NCI-H1092 treated with DMSO at 0.1 percent for 48 hours (cell line): ENCODE measurements around the gene OLFM3.

Experiments used
- DNase-seq: peaks from one replicate; lab custom pipeline; 2025; lab: John Stamatoyannopoulos, UW

The OLFM3 gene

DNA sequence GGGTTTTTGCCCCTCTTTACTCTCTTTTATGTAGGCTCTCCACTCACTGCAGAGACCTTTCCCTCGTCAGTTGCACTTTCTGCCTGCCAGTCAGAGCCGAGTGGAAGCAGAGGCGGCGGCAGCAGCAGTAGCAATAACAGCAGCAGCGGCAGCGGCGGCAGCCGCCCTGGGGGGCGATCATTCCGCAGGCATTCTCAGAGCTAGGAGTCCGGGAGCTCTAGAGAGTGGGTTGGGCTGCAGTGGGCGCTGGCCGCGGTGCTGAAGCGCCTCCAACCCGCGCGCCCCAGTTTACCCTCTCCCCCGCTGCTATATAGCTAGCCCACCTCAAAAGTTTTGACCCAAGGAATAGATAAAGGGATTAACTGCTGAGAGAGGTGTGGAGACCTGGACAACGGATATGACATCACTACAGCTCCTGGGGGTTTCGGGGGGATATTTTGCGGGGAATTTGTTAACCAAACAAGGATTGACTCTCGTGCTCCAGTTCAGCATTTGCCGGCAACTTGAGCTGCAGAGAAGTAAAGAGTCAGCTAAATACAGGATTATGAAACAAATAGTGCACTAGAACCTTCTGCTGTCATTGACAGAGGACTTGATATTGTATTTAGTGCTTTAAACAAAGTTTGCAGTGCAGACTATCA lies at the start of gene OLFM3:
TSS of gene OLFM3 (minus strand) at position 102 of the 641 bp plus-strand sequence.
- DNase-seq = peak; percentile 14

DNA sequence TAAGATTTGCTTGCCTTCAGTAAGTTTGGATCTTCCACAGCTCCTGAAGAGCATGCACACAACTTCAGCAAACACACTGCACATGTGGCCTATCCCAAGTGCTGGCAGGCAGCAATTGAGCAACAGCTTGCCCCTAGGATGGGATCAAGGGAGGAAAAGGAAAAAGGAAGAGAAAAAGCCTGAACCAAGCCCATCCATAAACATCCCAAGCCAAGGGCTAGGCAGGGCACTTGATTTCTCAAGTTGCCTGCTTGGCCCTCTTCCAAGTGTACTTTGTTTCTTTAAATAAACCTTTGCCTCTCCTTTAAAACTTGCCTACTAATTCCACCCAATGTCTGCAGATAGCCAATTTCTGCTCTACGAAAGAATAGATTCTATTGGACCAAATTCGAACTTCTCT lies 49.0 kb upstream of the OLFM3 start:
- DNase-seq = no peak

DNA sequence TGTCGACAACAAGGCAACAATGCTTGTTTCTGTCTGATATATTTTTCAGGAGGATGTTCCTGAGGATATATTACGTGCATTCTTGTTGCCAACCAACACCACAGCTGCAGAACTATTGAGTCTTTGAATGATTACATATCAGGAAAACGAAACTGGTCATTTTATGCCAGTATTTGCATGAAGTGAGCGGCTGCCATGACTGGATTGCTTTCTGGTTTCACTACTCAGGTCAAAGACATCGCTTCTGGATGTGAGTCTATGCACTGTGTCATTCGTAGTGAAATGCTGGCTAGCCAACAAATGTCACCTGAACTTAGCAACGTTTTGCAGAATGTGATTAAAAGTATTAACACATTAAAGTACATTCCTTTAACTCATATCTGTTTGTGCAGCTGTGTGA lies 35.8 kb upstream of the OLFM3 start:
- DNase-seq = no peak

DNA sequence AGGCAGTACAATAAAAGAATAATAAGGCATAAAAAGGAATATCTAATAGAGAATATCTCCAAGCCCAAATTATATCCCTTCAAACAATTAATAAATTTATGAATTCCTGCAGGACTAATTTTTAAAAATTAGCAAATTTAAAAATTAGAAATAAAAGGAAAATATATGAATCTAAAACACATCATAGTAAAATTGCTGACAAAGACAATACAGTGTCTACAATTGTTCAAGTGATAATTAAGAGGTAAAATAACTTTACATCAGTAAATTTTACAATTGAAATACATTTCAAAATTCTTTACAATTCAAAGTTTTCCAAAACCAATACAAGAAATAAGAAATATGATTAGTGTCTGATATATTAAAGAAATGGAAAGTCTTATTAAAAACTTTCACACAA lies 22.8 kb upstream of the OLFM3 start:
- no peak for DNase-seq

DNA sequence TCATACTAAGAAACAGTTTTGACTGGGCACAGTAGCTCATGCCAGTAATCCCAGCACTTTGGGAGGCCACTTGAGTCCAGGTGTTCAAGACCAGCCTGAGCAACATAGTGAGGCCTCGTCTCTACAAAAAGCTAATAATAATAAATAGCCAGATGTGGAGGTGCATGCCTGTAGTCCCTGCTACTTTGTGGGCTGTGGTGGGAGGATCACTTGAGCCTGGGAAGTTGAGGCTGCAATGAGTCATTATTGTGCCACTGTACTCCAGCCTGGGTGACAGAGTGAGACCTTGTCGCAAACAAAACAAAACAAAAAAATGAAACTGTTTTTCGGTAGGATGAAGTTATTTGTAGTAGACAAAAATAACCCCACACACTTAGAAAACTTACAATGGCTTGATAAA lies 19.0 kb upstream of the OLFM3 start:
- no peak for DNase-seq

DNA sequence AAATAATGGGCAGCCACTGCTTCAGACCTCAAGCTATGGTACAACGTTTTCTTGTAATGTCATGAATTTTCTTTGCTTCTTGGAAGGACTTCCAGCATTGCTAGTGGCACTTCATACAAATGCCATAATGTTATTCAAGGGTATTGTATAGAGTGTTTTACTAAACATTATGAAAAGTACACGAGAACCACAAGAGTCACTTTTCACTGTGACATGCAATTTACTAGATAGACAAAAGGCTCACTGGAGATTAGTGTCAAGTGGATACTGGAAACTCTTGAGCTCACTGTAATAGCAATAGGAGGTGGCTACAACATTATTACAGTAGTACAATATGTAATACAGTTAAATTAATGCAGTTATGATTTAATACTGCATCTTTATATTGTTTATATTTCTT lies 5.3 kb upstream of the OLFM3 start:
- DNase-seq = no peak

DNA sequence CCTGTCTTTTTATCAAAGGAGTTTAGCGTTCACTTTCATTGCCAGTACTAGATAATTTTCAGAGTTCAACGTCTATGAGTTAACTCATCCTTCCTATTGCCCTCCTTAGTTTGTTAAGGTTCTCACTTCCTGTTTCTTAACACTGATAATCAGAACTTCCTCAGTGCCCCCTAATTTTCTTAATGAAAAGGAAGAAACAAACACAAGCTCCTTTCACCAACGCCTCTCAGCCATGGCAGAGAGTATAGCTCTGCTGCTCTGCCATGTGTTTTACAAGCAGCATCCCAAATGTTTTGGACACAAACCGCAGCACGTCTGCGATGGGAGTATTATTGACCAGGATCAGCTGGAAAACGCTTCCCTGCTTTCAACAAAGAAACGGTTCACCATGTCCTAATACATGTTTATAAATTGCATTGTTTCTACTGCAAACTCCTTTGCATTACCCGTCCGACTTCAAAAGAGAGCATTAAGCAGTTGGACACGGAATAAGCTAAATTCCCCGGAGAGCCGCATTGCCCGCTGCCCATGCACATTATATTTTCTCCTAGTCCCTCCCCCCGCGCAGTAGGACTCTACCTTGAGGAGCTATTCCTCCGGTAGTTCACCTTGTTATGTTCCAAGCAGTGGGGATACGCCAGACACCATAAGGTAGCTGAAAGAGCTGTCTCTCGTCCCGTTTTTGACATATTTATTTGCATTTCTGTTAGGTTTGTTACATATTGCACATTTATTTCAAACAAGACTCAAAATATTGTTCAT lies 561 bp downstream of the OLFM3 start:
- DNase-seq = no peak

DNA sequence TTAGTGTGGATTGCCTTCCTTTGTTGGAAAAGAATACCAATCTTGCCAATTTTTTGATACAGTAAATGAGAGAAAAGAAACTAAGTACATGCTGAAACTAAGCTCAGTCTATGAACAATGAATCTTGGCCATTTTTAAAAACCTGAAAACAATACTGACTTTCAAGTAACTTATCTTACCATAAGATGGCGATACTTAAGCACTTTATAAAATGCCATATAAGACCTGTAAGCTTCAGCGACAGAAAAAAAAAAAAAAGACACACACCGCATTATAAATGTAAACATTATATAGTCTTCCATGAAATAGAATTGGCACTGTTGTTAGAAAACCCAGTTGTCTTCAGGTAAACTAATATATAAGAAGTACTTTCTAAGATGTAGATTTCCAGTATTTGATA lies 3.0 kb downstream of the OLFM3 start:
- no peak for DNase-seq

DNA sequence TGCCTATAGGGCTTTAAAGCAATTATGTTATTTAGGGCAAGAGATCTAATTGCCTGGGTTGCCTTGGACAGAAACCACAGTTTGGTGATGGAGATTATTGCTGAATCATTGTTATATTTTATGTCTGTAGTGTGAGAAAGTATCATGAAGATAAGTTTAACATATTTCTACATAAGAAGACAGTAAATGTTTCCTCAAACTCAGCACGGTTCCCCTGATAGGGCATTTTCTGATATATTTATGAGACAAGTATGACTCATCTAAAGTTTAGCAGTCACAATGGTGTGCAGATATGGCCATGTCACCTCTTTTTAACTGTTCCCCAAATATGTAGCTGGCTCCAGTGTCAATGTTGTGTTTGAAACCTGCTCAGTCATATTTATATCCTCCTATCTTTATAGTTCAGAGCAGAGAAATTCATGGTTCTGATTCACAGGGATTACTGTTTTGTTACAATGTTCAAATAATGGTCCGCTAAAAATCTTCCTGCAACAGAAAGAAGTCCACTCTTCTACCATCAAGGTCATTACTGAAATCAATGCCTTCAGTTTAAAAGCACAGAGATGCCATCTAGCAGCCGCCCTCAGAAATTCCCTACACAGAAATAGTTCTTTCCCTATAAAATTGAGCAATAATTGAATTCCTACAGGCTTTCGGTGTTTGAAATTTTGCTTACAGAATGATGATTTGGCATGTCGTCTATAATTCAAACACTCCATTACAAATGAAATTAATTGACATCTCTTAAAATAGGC lies 3.7 kb downstream of the OLFM3 start:
- DNase-seq = no peak

DNA sequence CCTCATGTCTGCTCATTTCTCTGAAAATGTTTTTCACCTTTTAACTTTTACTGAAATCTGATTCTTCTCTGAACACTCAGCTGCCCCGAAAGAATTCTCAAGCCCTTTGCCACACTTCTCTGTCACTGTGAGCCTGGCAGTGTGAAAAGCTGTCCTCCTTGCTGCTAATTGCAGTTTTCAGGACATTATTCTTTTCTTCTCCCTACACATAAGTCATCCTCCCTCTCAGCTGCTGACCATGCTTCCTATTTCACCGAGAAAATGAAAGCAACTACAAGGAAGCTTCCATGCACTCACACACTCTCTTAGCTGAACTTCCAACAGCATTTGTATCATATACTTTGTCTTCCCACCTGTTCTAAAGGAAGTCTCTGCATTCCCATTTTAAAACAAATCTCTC lies 15.8 kb downstream of the OLFM3 start:
- no peak for DNase-seq

DNA sequence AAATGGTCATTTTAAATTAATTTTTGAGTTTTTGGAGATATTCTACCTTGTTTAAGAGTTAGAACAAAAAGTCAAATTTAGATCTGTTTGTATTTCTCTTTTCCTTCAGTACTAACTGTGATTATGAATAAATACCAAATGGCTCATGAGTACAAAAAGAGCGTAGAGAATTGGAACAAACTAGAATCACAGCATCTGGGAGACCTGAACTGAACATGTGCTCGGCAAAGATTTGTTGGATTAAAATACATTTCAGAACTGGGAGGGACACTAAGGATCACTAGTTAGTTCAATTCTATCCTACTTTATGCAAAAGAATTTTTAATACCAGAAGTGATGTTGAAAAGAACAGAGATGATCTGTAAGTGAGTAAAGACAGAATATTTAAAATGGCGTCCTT lies 19.5 kb downstream of the OLFM3 start:
- no peak for DNase-seq

DNA sequence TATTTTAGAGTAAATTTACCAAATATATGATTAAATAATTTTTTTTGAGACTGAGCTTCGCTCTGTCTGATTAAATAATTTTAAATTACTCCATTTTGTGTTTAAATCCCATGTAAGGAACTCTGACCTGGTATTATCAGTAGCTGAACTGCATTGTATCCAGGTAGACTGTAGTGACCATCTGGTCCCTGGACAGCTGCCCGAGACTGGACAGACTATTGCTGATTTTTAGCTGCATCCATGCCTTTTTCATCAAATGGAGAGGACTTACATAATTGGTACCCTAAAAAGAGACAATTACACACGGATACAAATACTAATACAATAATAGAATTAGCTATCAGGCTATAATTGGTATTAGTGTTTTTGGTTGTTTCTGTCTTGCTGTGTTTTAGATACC lies 20.6 kb downstream of the OLFM3 start:
- DNase-seq = no peak

DNA sequence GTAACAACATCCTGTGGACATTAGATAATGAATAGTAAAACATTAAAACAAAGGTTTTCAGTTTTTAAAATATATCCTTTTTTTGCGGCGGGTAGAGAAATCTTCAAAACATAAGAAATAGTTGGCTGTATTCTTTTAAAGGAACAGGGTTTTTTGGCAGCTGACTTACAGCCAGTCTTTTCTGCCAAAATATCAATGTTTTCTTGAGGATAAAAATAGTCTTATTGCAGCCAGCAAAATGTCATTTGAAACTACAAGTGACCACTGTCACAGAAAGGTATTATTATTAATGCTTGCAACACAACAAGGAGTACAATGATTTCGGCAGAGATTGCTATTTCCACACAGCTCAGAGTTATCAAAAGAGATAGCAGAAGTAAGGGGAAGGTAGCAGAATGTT lies 21.4 kb downstream of the OLFM3 start:
- DNase-seq = no peak

DNA sequence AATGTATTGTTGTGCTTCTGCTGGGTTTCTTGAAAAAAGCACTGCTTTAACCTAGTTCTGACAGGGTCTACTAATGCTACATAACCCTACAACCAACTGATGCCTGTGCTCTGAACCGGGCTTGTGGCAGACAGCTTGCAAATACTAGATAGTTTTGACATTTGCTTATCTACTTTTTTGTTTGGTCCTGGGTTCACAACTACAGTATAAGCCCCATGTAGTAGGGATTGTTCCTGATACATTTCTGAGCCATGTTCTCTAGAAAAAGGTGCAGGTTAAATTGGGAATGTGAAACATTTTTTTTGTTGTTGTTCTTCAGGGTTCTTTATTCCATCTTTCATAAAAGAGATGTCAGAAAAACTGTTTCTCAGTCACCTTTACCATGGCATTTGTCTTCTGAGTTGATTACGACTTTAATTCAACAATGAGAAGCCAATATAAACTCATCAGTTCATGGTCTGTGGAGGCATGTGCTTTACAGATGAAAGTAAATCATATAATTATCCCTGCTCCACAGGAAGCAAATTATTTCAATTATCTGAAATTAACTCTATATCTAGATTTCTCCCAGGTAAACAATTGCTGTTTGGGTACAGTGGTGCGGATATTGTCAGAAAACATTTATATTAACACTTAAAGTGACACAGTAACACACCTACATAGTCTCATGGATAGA lies 22.0 kb downstream of the OLFM3 start:
- no peak for DNase-seq

DNA sequence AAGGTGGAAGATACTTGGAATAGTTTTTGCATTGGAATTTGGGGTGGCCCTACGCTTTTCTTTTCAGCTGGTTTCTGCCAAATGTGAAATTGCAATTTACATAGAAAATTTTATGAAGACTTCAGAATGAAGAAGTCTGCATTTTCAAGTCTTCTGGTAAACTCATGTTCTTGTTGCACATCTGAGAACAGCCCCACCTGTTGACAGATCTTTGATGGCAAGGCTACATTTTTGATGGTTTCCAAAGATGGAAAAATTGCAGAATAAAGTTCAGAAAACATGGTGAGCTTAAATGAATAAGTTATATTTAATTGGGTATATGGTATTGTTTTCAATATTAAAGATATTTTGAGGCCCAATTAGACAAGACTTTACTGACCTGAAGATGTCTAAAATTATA lies 25.4 kb downstream of the OLFM3 start:
- no peak for DNase-seq

DNA sequence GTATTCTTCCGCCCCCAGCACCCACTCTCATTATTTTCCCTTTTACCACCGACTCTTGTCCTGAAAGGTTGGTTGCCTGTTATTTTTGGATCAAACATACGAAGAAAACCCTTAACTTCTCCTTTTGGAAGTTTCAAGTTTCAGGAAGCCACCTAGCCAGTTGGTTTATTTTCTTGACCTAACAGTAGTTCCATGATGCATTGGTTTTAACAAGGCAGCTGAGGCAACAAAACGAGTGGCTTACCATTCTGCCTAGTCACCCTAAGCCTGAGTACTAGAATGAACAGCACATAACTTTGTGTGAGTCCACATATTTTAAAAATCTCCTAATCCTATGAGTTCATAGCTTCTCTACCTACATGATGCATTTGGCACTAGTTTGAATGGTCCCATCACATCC lies 28.9 kb downstream of the OLFM3 start:
- DNase-seq = no peak

DNA sequence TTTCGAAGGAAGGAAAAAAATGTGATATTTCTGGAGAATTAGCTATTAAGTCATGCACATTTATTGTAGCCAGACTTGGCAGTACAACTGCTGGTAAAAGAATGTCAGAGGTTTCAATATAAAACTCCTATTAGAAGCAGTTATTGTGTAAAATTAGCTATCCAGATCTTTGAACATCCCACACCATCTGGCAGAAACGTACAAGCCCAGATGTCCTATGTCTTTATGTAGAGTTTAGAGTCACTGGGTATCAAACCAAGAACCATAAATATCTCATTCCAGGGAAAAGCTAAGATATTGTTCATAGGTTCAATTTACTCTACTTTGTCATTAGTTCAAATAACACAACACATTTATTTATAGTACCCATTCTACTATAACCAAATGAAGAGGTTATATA lies 31.4 kb downstream of the OLFM3 start:
- DNase-seq = no peak

DNA sequence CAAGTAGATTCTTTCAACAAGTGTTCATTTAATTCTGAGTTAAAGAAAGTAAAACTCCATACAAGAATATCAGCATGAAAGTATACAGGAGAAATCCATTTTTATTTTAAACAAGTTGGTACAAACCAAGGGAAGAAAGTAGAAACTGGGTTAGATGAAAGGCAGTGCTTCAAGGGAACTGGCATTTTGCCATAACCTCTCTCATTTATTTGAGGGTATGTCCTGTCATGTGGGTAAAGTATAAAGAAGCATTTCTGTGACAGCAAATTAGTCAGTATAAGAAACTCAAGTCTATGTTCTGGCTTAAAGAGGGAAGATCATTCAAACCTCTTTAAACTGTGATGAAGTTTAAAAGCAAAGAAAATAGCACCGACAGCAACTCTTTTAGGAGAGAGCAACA lies 32.0 kb downstream of the OLFM3 start:
- no peak for DNase-seq

DNA sequence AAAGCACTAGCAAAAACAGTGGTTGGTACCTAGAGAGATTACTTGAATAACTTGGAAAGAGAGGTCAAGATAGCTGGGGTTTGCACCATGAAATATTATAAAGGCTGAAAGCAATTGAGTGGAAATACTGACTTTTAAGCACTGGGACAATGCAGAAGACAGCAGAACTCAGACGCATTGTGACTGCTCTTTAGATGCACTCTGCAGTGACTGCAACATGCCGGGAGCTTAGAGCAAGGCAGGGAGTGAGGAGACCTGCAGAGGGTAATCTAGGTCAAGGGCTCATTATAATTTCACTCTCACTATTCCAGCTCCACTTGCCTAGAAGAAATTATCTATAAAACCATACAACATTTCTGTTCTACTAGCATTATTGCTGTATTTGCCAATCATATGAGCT lies 36.6 kb downstream of the OLFM3 start:
- no peak for DNase-seq

DNA sequence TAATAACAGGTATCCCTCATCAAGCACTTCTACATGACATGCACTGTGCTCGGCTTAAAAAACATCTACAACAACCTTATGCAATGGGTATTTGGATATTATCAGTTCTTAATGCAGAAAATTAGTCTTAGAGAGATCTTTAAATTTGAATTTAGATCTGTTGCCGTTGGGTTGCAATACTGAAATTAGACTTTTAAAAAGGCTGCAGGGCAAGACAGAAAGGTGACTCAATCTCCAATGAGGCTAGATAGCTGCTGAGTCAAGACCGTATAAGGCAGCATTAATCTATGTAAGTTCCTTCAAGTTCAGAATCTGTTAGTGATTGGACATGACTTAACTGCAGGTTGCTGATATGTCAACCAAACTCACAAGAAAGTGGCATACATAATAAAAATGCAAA lies 37.3 kb downstream of the OLFM3 start:
- DNase-seq = no peak

DNA sequence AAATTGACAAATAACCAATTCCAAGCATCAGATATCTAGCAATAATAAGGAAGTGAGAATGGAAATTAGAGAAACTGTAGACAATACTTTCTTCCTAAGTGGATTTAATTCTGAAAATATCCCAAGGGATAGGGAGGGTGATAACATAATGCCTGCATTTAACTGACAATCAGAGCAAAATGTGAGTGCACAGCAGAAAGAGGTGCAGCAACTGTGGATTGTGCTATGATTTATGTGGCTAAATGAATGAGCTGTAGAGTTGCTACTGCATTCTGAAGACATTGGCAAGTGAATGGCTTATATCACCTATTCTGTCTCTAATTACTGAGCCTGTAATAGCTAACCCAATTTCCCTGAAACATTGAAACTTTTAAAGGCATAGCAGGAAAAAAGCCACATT lies 39.0 kb downstream of the OLFM3 start:
- DNase-seq = no peak

DNA sequence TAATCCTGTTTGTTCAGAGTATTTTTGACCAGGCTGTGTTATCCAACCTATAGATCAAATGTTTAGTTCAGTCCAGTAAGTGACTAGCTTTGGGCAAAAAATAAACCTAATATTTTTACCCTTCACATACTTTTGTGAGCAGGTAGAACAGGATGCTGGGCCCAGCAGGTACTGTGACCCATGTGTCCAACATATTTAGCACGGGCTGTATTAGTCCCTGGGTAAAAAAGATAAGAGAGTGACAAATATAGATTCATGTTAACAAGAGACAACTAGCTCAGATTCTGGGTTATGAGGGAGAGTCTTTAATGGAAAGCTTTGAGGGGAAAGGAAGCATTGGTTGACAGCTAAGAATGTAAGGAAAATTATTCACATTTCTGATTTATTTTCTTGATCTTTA lies 43.1 kb downstream of the OLFM3 start:
- DNase-seq = no peak

DNA sequence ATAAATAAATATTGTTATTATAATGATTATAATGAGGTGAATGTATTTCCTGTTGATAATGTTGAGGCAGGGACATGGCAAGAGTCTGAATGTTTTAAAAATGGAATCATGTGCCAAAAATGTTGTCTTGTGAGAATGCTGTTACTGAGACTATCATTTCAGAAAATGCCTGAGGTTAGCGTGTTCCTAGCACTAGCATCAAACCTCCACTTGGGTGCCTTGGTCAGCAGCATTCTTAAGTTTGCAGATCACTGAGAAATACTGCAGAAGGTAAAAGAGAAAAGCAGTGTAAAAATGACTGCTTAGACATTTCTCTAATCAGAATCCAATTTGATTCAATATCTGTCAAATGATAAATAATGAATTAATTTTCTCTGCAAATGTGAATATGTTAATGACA lies 50.8 kb downstream of the OLFM3 start:
- no peak for DNase-seq
